ENCODE measurements around the gene TBCK. TPM values are rescaled to one million over a fixed set of nuclear protein-coding genes. Genes with fewer than 3 reads are reported as not detected.

Gene TBCK
- total RNA-seq: 31.2 and 62.7 TPM in 2 replicates

DNA sequence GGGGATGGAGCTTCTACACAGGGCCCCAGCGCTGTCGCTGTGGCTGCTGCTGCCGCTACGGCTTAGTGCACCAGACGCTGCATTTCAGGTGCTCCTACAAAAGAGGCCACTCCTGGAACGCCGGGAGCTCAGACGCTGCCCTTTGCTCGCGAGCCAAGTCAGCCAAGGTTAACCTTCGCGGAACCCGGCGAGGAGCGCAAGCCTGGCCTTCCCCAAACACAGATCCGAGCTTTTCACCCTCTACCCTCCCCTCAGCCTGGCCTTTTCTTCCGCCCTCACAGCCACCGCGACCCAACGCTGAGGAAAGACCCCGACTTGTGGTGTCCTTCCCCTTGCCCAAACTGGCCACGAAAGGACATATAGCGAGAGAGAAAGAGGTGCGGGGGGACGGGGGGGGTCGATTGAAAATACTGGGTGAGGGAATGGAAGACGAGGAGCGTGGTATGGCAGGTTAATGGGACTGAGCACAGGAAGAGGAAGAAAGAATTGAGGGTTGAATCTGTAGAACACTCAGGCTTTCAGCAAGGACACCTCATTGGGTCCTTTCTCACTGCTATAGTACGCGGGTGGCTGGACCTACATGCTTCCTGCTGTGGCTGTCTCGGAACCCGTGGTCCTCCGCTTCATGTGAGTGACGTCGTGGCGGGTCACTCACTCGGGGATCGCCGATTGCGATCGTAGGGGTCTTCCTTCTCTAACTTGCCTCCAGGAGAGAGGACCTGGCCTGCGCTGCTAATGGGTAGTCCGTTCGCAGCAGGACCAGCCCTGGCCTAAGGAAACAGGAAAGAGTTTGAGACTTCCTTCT lies at the start of gene TBCK, which contains the start of gene AIMP1:
Gene TBCK (minus strand): TSS at position 242 of the 805 bp plus-strand sequence. CDS start 7,249 bp downstream, outside the sequence.
Gene AIMP1 (plus strand): TSS at position 583 of the 805 bp plus-strand sequence. CDS start 8,460 bp downstream, outside the sequence.

Other genes starting within 250 kb of the TBCK start
- gene AIMP1, start 341 bp upstream of the TBCK start, total RNA-seq: 31.2 and 39.1 TPM in 2 replicates
- gene GIMD1, start 52.6 kb upstream of the TBCK start, total RNA-seq: not detected in 2 replicates